B cell (primary cell): ENCODE measurements around the gene EVPL. TPM values are rescaled to one million over a fixed set of nuclear protein-coding genes. Genes with fewer than 3 reads are reported as not detected.
"Not testable (repeated sequence)": the region's sequence is repeated elsewhere in the genome, so short reads cannot be mapped to it uniquely, and the experiment has no call there.

Experiments
- ATAC-seq: fragments of 200-7000 bp; cut with Tn5 transposase; one replicate; pipeline ENCODE4 v1.10.0; 2021; ENCODE audit warnings: low read depth, mild to moderate bottlenecking, moderate number of reproducible peaks, moderate library complexity
- CTCF ChIA-PET: fragments of 350-600 bp; sonication (Branson Sonifier 250); formaldehyde crosslinking; loops from one replicate; lab custom pipeline; 2021; ENCODE audit warnings: antibody characterized with exemption, inconsistent platforms; lab: Charles Lee
- POLR2A ChIA-PET: fragments of 350-600 bp; sonication (Branson Sonifier 250); formaldehyde crosslinking; loops from one replicate; lab custom pipeline; 2021; ENCODE audit warnings: antibody characterized with exemption; lab: Charles Lee
- DNase-seq: peaks from one replicate; pipeline ENCODE4 v3.0.0; 2013
- H2AFZ ChIP-seq: 2 replicates; pipeline ENCODE4 v1.6.1; 2012; ENCODE audit warnings: mild to moderate bottlenecking, low read depth, low read length; ENCODE audit not compliant: insufficient read depth, poor library complexity, severe bottlenecking
- H3K27ac ChIP-seq, 2 donors: 1 replicate in 1 of 2; 2 replicates in 1 of 2; pipeline ENCODE4 v1.5.1; 2012 to 2013; ENCODE audit warnings: low read length in 2 of 2, mild to moderate bottlenecking in 2 of 2, moderate library complexity in 1 of 2
- H3K27me3 ChIP-seq, 4 experiments: fragments of 200-600 bp in 1 of 4; sonication (generic) in 1 of 4; replicated peaks in 1 of 4; 1 replicate in 2 of 4; 2 replicates in 2 of 4; pipeline versions ENCODE4 v1.6.1 to v1.7.0; 2013 to 2016; ENCODE audit warnings: low read length in 3 of 4, mild to moderate bottlenecking in 2 of 4, mixed read lengths in 1 of 4, moderate library complexity in 1 of 4; ENCODE audit not compliant: insufficient read depth in 4 of 4, control insufficient read depth in 3 of 4; ENCODE audit errors: control extremely low read depth in 1 of 4
- H3K36me3 ChIP-seq, 2 experiments: replicated peaks in 1 of 2; 1 replicate in 1 of 2; 2 replicates in 1 of 2; pipeline versions ENCODE4 v1.6.1 to v1.7.1; 2013; ENCODE audit warnings: low read length in 1 of 2; ENCODE audit not compliant: insufficient read depth in 2 of 2, control insufficient read depth in 1 of 2; ENCODE audit errors: control extremely low read depth in 1 of 2, extremely low read depth in 1 of 2
- H3K4me1 ChIP-seq, 2 donors: fragments of 200-600 bp in 1 of 2; sonication (generic) in 1 of 2; 1 replicate in 1 of 2; 2 replicates in 1 of 2; pipeline versions ENCODE4 v1.5.1 to v1.6.1; 2013 to 2017; ENCODE audit warnings: low read length in 2 of 2; ENCODE audit not compliant: control insufficient read depth in 2 of 2, insufficient read depth in 2 of 2
- H3K4me2 ChIP-seq: replicated peaks from 2 replicates; pipeline ENCODE3; 2012; ENCODE audit warnings: mild to moderate bottlenecking, low read depth, low read length; ENCODE audit not compliant: poor library complexity, severe bottlenecking
- H3K4me3 ChIP-seq, 5 experiments: fragments of 200-600 bp in 1 of 5; sonication (generic) in 1 of 5; 1 replicate in 3 of 5; 2 replicates in 2 of 5; pipeline versions ENCODE4 v1.5.1 to v1.7.0; 2011 to 2016; ENCODE audit warnings: low read length in 4 of 5, mild to moderate bottlenecking in 4 of 5, low read depth in 2 of 5, control low read depth in 1 of 5, moderate library complexity in 1 of 5; ENCODE audit not compliant: insufficient read depth in 1 of 5; ENCODE audit errors: control extremely low read depth in 1 of 5, extremely low read depth in 1 of 5
- H3K79me2 ChIP-seq: fragments of 200-600 bp; sonication (generic); one replicate; pipeline ENCODE4 v1.6.0; 2016; ENCODE audit warnings: low read length; ENCODE audit not compliant: control insufficient read depth, insufficient read depth
- H3K9ac ChIP-seq: fragments of 200-600 bp; sonication (generic); 2 replicates; pipeline ENCODE4 v1.6.1; 2017; ENCODE audit warnings: mild to moderate bottlenecking, low read length, moderate library complexity
- H3K9me3 ChIP-seq, 3 donors: one replicate each; pipeline versions ENCODE4 v1.6.1 to v1.7.1; 2013; ENCODE audit warnings: low read length in 2 of 3; ENCODE audit not compliant: control insufficient read depth in 2 of 3, insufficient read depth in 1 of 3; ENCODE audit errors: control extremely low read depth in 1 of 3
- H4K20me1 ChIP-seq: 2 replicates; pipeline ENCODE4 v1.6.0; 2012; ENCODE audit warnings: mild to moderate bottlenecking, low read length; ENCODE audit not compliant: insufficient read depth, control insufficient read depth, poor library complexity, severe bottlenecking
- H3K27ac Mint-ChIP-seq: one replicate; pipeline ENCODE4 v1.8.0; 2021; ENCODE audit warnings: mixed read lengths
- H3K27me3 Mint-ChIP-seq: one replicate; pipeline ENCODE4 v1.8.0; 2021; ENCODE audit warnings: mixed read lengths
- H3K4me1 Mint-ChIP-seq: one replicate; pipeline ENCODE4 v1.8.0; 2021; ENCODE audit warnings: mixed read lengths
- H3K4me3 Mint-ChIP-seq: one replicate; pipeline ENCODE4 v1.8.0; 2021; ENCODE audit warnings: mixed read lengths
- H3K9me3 Mint-ChIP-seq: one replicate; pipeline ENCODE4 v1.8.0; 2022; ENCODE audit warnings: mixed read lengths; ENCODE audit not compliant: insufficient read depth
- CTCF ChIP-seq: fragments of 200-600 bp; IDR thresholded peaks from one replicate; pipeline ENCODE4 v1.8.0; 2022; ENCODE audit warnings: antibody characterized with exemption, mild to moderate bottlenecking
- EZH2 ChIP-seq: IDR thresholded peaks from 2 replicates; pipeline ENCODE4 v1.6.1; 2012; ENCODE audit warnings: borderline replicate concordance, low read depth, mild to moderate bottlenecking, moderate library complexity, low read length; ENCODE audit not compliant: insufficient read depth, poor library complexity, severe bottlenecking
- WGBS: methylation state at CpG from one replicate; pipeline ENCODE4 v1.1.5; 2013; ENCODE audit warnings: missing lambda C conversion rate; ENCODE audit not compliant: insufficient coverage; 5-methylcytosine and 5-hydroxymethylcytosine counted together
- intact Hi-C: fragments of 100-400 bp; cut with micrococcal nuclease; formaldehyde crosslinking; loops from one replicate; pipeline ENCODE4 v1.10.0; 2022
- polyA plus RNA-seq: library from polyadenylated mRNA; depleted of rRNA; stranded (reverse); fragments of >200 nt; gene quantifications from 2 replicates; pipeline ENCODE4 v1.2.3, GENCODE V29; 2012
- total RNA-seq, 2 donors: library from RNA; stranded (reverse); fragments of 120-200 nt in 1 of 2; gene quantifications; 1 replicate in 1 of 2; 2 replicates in 1 of 2; pipeline versions ENCODE4 v1.2.3 to v1.2.4, GENCODE V29; 2013 to 2022

The EVPL gene
- total and polyA plus RNA-seq, 2 donors (not counting 1 experiment from before 2014, with no cell fraction given), result not detected

- Histone ChIP-seq H3K4me1 (no peaks in the 10 kb centered on the region), H3K9ac (no peak overlapping the region), H3K4me2 (no peak overlapping the region), H2AFZ (no peak overlapping the region), H3K27me3 (no peaks in the 10 kb centered on the region), H3K79me2 (peaks cover 4% of the 10 kb centered on the region), H3K9me3 (no peaks in the 10 kb centered on the region), H3K27ac (no peak overlapping the region), H3K4me3 (no peak overlapping the region), H3K36me3 (peaks cover 28 to 93% of the 10 kb centered on the region in 2 experiments), H4K20me1 (no peaks in the 10 kb centered on the region)
- ChIA-PET POLR2A (interaction anchor here (0.7 kb wide), 1 partner anchor 1034 kb away, joined by 4 read pairs; no protein-coding TSS in a partner anchor), CTCF (interaction anchor here (0.6 to 1.2 kb wide), 3 partner anchors 15 to 206 kb away, joined by 3 to 4 read pairs (median 3); no protein-coding TSS in a partner anchor)
- Mint-ChIP-seq H3K27ac (no peak overlapping the region), H3K4me3 (no peak overlapping the region), H3K9me3 (no peaks in the 10 kb centered on the region), H3K27me3 (no peaks in the 10 kb centered on the region), H3K4me1 (peaks cover 6% of the 10 kb centered on the region)
- 95% methylated on average over 6 of the region's 8 CpGs for WGBS
- DNase-seq, result no peak
- no peak for ATAC-seq
- TF ChIP-seq EZH2 (no peak), CTCF (no peak)
- intact Hi-C loops, result no loop called here
Measured at GRCh38 chr17:76046064-76046463, 19.0 kb upstream of the EVPL start.

- H3K4me2 ChIP-seq, H3K27ac Mint-ChIP-seq, H3K4me1 Mint-ChIP-seq, H3K4me3 ChIP-seq, DNase-seq, H3K9me3 ChIP-seq, POLR2A ChIA-PET, H3K27me3 ChIP-seq, H2AFZ ChIP-seq, CTCF ChIA-PET, H3K9ac ChIP-seq, intact Hi-C loops, ATAC-seq, H3K4me1 ChIP-seq, H3K9me3 Mint-ChIP-seq, H4K20me1 ChIP-seq, H3K27me3 Mint-ChIP-seq, H3K27ac ChIP-seq, H3K79me2 ChIP-seq, H3K4me3 Mint-ChIP-seq: not testable (repeated sequence)
- peaks cover 29 to 93% of the 10 kb centered on the region in 2 experiments for H3K36me3 ChIP-seq
- WGBS, result 100% methylated on average over 6 of the region's 11 CpGs
Measured at GRCh38 chr17:76044475-76045007, 17.4 kb upstream of the EVPL start.

GRCh38 chr17:76042868-76043267, 15.8 kb upstream of the EVPL start:
- POLR2A ChIA-PET, result not testable (repeated sequence)

More at GRCh38 chr17:76042868-76043267, 15.8 kb upstream of the EVPL start:
- H3K27me3 ChIP-seq, H3K27me3 Mint-ChIP-seq, H3K4me1 Mint-ChIP-seq, ATAC-seq, H3K79me2 ChIP-seq, H3K9me3 ChIP-seq, H3K4me2 ChIP-seq, H2AFZ ChIP-seq, H3K4me3 Mint-ChIP-seq, DNase-seq, H3K4me3 ChIP-seq, H3K27ac ChIP-seq, CTCF ChIA-PET, intact Hi-C loops, H3K4me1 ChIP-seq, H3K9me3 Mint-ChIP-seq, H3K9ac ChIP-seq, H3K27ac Mint-ChIP-seq, H4K20me1 ChIP-seq: not testable (repeated sequence)
- WGBS, result 100% methylated on average over 2 of the region's 3 CpGs
- H3K36me3 ChIP-seq, result peaks cover 29 to 92% of the 10 kb centered on the region in 2 experiments
